Tibial artery (tissue), 4 donors: ENCODE data around the gene DNMT3A.

Experiments used
- DNase-seq, 2 donors: peaks; one replicate each; pipeline ENCODE4 v3.0.0-alpha.2; 2019
- H3K27ac ChIP-seq, 2 donors: fragments of 200-600 bp; sonication (generic) in 1 of 2; 1 replicate in 1 of 2; 2 replicates in 1 of 2; pipeline ENCODE4 v1.5.1; 2018 to 2019; ENCODE audit warnings: mild to moderate bottlenecking in 1 of 2
- H3K27me3 ChIP-seq, 2 donors: fragments of 200-600 bp; sonication (generic) in 1 of 2; one replicate each; pipeline versions ENCODE4 v1.5.1 to v1.6.0; 2016 to 2019
- H3K36me3 ChIP-seq, 3 donors: fragments of 200-600 bp; sonication (generic) in 2 of 3; one replicate each; pipeline ENCODE4 v1.5.1; 2016 to 2019; ENCODE audit warnings: mild to moderate bottlenecking in 2 of 3
- H3K4me1 ChIP-seq, 4 donors: fragments of 200-600 bp; sonication (generic) in 2 of 4; 1 replicate in 3 of 4; 2 replicates in 1 of 4; pipeline ENCODE4 v1.5.1; 2016 to 2019
- H3K4me3 ChIP-seq, 2 donors: fragments of 200-600 bp; sonication (generic) in 1 of 2; 1 replicate in 1 of 2; 2 replicates in 1 of 2; pipeline ENCODE4 v1.5.1; 2018 to 2019; ENCODE audit warnings: mild to moderate bottlenecking in 2 of 2
- H3K9me3 ChIP-seq, 3 donors: fragments of 200-600 bp; sonication (generic) in 1 of 3; one replicate each; pipeline ENCODE4 v1.5.1; 2016 to 2019
- CTCF ChIP-seq, 2 experiments: fragments of 200-600 bp in 1 of 2; fragments of 450-650 bp in 1 of 2; IDR thresholded peaks; one replicate each; pipeline ENCODE4 v1.5.1; 2017 to 2019; ENCODE audit warnings: antibody characterized with exemption in 2 of 2, mild to moderate bottlenecking in 1 of 2, moderate library complexity in 1 of 2
- intact Hi-C: fragments of 100-400 bp; cut with DNase I; formaldehyde crosslinking; loops from one replicate; pipeline ENCODE4 v1.15.0; 2023; ENCODE audit warnings: low total_unique reads

The DNMT3A gene

GRCh38 chr2:25226827-25227226 is 114.9 kb downstream of the DNMT3A start:
- no peak for TF ChIP-seq CTCF (IDR thresholded peaks at IDR 0.05)
- Histone ChIP-seq H3K4me3 (no peak overlapping the region), H3K4me1 (peaks cover 0 to 20% (median 16%) of the 10 kb centered on the region in 4 donors), H3K36me3 (peaks cover 0 to 9% (median under 1%) of the 10 kb centered on the region in 3 donors), H3K9me3 (no peaks in the 10 kb centered on the region), H3K27me3 (no peaks in the 10 kb centered on the region), H3K27ac (no peak overlapping the region)
- no peak for DNase-seq
- intact Hi-C loops, result no loop called here

- H3K4me1 ChIP-seq, result no peaks in the 10 kb centered on the region
- H3K27ac ChIP-seq, result no peak overlapping the region
- no peak overlapping the region for H3K4me3 ChIP-seq
- H3K9me3 ChIP-seq, result no peaks in the 10 kb centered on the region
- no peaks in the 10 kb centered on the region for H3K27me3 ChIP-seq
- no peak for TF ChIP-seq CTCF (IDR thresholded peaks at IDR 0.05)
- no peak for DNase-seq
- no peaks in the 10 kb centered on the region for H3K36me3 ChIP-seq
- intact Hi-C loops, result no loop called here
Observed at GRCh38 chr2:25222477-25223121, 119.1 kb downstream of the DNMT3A start.

- peaks cover 0 to 4% (median 2%) of the 10 kb centered on the region in 4 donors for H3K4me1 ChIP-seq
- intact Hi-C loops, result no loop called here
Observed at GRCh38 chr2:25221579-25221978, 120.1 kb downstream of the DNMT3A start.

GRCh38 chr2:25220313-25220712 is 121.4 kb downstream of the DNMT3A start:
- Histone ChIP-seq H3K27me3 (no peaks in the 10 kb centered on the region), H3K4me3 (no peak overlapping the region), H3K9me3 (no peaks in the 10 kb centered on the region), H3K27ac (no peak overlapping the region), H3K4me1 (peaks cover 0 to 12% (median 7%) of the 10 kb centered on the region in 4 donors), H3K36me3 (no peaks in the 10 kb centered on the region)
- no peak for TF ChIP-seq CTCF (IDR thresholded peaks at IDR 0.05)
- DNase-seq, result no peak
- intact Hi-C loops, result no loop called here

More at GRCh38 chr2:25221579-25221978, 120.1 kb downstream of the DNMT3A start:
- no peak for TF ChIP-seq CTCF (IDR thresholded peaks at IDR 0.05)
- DNase-seq, result no peak
- Histone ChIP-seq H3K36me3 (no peaks in the 10 kb centered on the region), H3K4me3 (no peak overlapping the region), H3K9me3 (no peaks in the 10 kb centered on the region), H3K27me3 (no peaks in the 10 kb centered on the region), H3K27ac (no peak overlapping the region)

- DNase-seq, result no peak
- TF ChIP-seq CTCF (IDR thresholded peaks at IDR 0.05), result no peak
- Histone ChIP-seq H3K4me1 (peaks cover 0 to 12% (median 7%) of the 10 kb centered on the region in 4 donors), H3K9me3 (no peaks in the 10 kb centered on the region), H3K36me3 (no peaks in the 10 kb centered on the region), H3K27ac (no peak overlapping the region), H3K27me3 (no peaks in the 10 kb centered on the region), H3K4me3 (no peak overlapping the region)
- intact Hi-C loops, result no loop called here
Observed at GRCh38 chr2:25219621-25220020, 122.1 kb downstream of the DNMT3A start.
